Ishikawa (cell line): ENCODE results near the gene ZSWIM9.

Experiments
- EGR1 ChIP-seq: IDR thresholded peaks from 2 replicates; pipeline ENCODE4 v1.6.1; 2012
- EP300 ChIP-seq: IDR thresholded peaks from 2 replicates; pipeline ENCODE4 v1.6.1; 2012; ENCODE audit warnings: borderline replicate concordance
- RAD21 ChIP-seq: IDR thresholded peaks from 2 replicates; pipeline ENCODE4 v1.6.1; 2012; ENCODE audit warnings: low read depth
- TAF1 ChIP-seq: IDR thresholded peaks from 2 replicates; pipeline ENCODE4 v1.6.1; 2012; ENCODE audit warnings: low read depth, mild to moderate bottlenecking
- YY1 ChIP-seq: IDR thresholded peaks from 2 replicates; pipeline ENCODE4 v1.6.1; 2012; ENCODE audit warnings: low read depth
- TF ChIP-seq, protein P1 (sequence below): IDR thresholded peaks from 2 replicates; pipeline ENCODE4 v1.6.1; 2012
- TF ChIP-seq, protein P2 (sequence below): IDR thresholded peaks from 2 replicates; pipeline ENCODE4 v1.6.1; 2012

DNA sequence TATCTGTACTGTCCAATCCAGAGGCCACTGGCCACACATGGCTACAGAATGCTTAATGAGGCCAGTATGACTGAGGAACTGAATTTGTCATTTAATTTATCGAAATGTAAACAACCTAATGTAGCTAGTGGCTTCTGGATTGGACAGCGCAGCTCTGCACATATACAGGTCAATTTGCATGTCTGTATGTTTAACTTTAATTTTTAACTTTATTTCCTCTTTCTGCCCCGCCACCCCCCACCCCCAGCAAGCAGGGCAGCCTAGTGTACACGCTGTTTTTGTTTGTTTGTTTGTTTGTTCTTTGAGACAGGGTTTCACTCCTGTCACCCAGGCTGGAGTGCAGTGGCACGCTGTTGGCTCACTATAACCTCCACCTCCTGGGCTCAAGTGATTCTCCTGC, 15.5 kb downstream of the ZSWIM9 start:
- TF ChIP-seq RAD21 (no peak), EP300 (no peak), TAF1 (no peak), YY1 (no peak), EGR1 (no peak)
- TF ChIP-seq, protein P1, sequence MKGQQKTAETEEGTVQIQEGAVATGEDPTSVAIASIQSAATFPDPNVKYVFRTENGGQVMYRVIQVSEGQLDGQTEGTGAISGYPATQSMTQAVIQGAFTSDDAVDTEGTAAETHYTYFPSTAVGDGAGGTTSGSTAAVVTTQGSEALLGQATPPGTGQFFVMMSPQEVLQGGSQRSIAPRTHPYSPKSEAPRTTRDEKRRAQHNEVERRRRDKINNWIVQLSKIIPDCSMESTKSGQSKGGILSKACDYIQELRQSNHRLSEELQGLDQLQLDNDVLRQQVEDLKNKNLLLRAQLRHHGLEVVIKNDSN, result no peak
- TF ChIP-seq, protein P2, sequence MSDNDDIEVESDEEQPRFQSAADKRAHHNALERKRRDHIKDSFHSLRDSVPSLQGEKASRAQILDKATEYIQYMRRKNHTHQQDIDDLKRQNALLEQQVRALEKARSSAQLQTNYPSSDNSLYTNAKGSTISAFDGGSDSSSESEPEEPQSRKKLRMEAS, result no peak
